GM19239 (cell line): ENCODE data around the gene NBEAL2.
A peak's percentile ranks its signal among the peaks of the same experiment; 100 is the strongest.
"Not testable (repeated sequence)": the region's sequence is repeated elsewhere in the genome, so short reads cannot be mapped to it uniquely, and the experiment has no call there.

Source experiments
- DNase-seq: peaks from one replicate; pipeline ENCODE4 v3.0.0; 2011; ENCODE audit warnings: low spot score; ENCODE audit not compliant: insufficient read length
- FAIRE-seq: peaks from 2 replicates; lab custom pipeline; 2011; peaks lifted over from hg19 to GRCh38; lab: Jason Lieb, UNC

NBEAL2 gene

GRCh38 chr3:47008234-47008796, 28.8 kb downstream of the NBEAL2 start:
- FAIRE-seq: peak; percentile 42
- DNase-seq: no peak

- DNase-seq: no peak
- FAIRE-seq: peak; percentile 18
These were observed 29.4 kb downstream of the NBEAL2 start for GRCh38 chr3:47008851-47009224.

GRCh38 chr3:47009225-47010110, 30.0 kb downstream of the NBEAL2 start:
- DNase-seq (peak; percentile 96), FAIRE-seq (peak; percentile 58)

- FAIRE-seq (no peak), DNase-seq (no peak)
These were observed 30.7 kb downstream of the NBEAL2 start for GRCh38 chr3:47010111-47010712.

- FAIRE-seq (no peak), DNase-seq (no peak)
These were observed 31.4 kb downstream of the NBEAL2 start for GRCh38 chr3:47010910-47011309.

- FAIRE-seq (no peak), DNase-seq (no peak)
These were observed 31.9 kb downstream of the NBEAL2 start for GRCh38 chr3:47011371-47011770.

GRCh38 chr3:47012342-47013230, 33.1 kb downstream of the NBEAL2 start:
- FAIRE-seq (no peak), DNase-seq (no peak)

- DNase-seq (no peak), FAIRE-seq (no peak)
These were observed 33.8 kb downstream of the NBEAL2 start for GRCh38 chr3:47013231-47013630.

- DNase-seq: no peak
- no peak for FAIRE-seq
These were observed 34.6 kb downstream of the NBEAL2 start for GRCh38 chr3:47014036-47014435.

- DNase-seq (no peak), FAIRE-seq (no peak)
These were observed 35.7 kb downstream of the NBEAL2 start for GRCh38 chr3:47015151-47015550.

- peak; percentile 56 for FAIRE-seq
- DNase-seq: no peak
These were observed 36.8 kb downstream of the NBEAL2 start for GRCh38 chr3:47016086-47016933.

- FAIRE-seq (no peak), DNase-seq (no peak)
These were observed 37.5 kb downstream of the NBEAL2 start for GRCh38 chr3:47016934-47017435.

GRCh38 chr3:47017504-47018268, 38.2 kb downstream of the NBEAL2 start:
- DNase-seq (no peak), FAIRE-seq (peak; percentile 47)

- no peak for DNase-seq
- no peak for FAIRE-seq
These were observed 38.8 kb downstream of the NBEAL2 start for GRCh38 chr3:47018269-47018611.

GRCh38 chr3:47019201-47019600, 39.7 kb downstream of the NBEAL2 start:
- FAIRE-seq (peak; percentile 78), DNase-seq (no peak)

- DNase-seq (no peak), FAIRE-seq (no peak)
These were observed 40.8 kb downstream of the NBEAL2 start for GRCh38 chr3:47020311-47020710.

- DNase-seq (no peak), FAIRE-seq (no peak)
These were observed 43.2 kb downstream of the NBEAL2 start for GRCh38 chr3:47022641-47023071.

GRCh38 chr3:47024932-47025331, 45.5 kb downstream of the NBEAL2 start:
- DNase-seq (no peak), FAIRE-seq (no peak)

GRCh38 chr3:47026432-47026831, 47.0 kb downstream of the NBEAL2 start:
- FAIRE-seq: not testable (repeated sequence)

More at GRCh38 chr3:47026432-47026831, 47.0 kb downstream of the NBEAL2 start:
- not testable (repeated sequence) for DNase-seq
